GM12892 (cell line): ENCODE data around the gene IQCC.

ENCODE experiments used
- DNase-seq: peaks from one replicate; pipeline ENCODE4 v3.0.0; 2011; ENCODE audit not compliant: insufficient read length
- FAIRE-seq: peaks from 2 replicates; lab custom pipeline; 2011; peaks lifted over from hg19 to GRCh38; lab: Jason Lieb, UNC
- POLR2A ChIP-seq: IDR thresholded peaks from 2 replicates; pipeline ENCODE4 v1.6.1; 2011; ENCODE audit warnings: low read depth, low read length, control low read depth
- POLR2AphosphoS5 ChIP-seq: IDR thresholded peaks from 2 replicates; pipeline ENCODE4 v1.6.1; 2011; ENCODE audit warnings: low read depth, low read length, control low read depth
- TAF1 ChIP-seq: IDR thresholded peaks from 2 replicates; pipeline ENCODE4 v1.6.1; 2011; ENCODE audit warnings: low read depth, mild to moderate bottlenecking, control low read depth, low read length, borderline replicate concordance

Gene IQCC

DNA sequence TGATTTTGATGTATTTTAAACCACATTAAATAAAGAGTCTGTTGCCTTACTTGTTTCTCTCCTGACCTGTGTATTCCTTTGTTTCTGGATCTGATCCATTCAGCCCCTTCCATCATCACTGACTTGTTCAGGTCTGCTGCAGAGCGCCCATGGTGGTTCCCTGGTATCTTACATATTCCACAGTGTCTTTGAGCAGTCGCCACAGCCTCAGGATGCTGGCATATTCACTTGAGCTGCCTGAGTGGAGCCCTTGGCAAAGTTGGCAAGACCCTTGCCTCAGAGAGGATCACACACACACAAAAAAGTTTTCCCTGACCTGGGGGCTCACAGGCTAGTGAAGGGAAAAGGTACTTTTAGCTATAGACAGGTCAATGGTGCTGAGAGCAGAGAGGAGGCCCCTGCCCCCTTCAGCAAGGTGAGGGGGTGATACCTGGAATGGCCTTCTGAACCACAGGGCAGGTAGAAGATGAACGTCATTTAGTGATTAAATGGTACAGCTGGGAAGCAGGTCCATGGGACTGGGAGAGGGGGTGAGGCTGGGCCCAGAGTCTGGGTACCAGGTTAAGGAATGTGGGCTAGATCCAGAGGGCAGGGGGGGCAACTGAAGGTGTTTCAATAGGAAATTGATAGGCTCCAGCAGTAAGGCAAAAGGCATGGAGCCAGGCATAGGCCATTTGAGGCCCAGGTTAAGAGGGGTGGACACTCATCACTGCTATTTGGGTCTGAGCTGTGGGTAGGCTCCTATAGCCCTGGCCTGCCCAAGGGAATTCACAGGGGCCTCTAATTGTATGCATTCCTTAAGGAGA, 7.0 kb upstream of the IQCC start:
- FAIRE-seq: no peak
- no peak for DNase-seq
- TF ChIP-seq POLR2AphosphoS5 (no peak; the same call in none of the 2 replicates), POLR2A (peak; percentile 45)

DNA sequence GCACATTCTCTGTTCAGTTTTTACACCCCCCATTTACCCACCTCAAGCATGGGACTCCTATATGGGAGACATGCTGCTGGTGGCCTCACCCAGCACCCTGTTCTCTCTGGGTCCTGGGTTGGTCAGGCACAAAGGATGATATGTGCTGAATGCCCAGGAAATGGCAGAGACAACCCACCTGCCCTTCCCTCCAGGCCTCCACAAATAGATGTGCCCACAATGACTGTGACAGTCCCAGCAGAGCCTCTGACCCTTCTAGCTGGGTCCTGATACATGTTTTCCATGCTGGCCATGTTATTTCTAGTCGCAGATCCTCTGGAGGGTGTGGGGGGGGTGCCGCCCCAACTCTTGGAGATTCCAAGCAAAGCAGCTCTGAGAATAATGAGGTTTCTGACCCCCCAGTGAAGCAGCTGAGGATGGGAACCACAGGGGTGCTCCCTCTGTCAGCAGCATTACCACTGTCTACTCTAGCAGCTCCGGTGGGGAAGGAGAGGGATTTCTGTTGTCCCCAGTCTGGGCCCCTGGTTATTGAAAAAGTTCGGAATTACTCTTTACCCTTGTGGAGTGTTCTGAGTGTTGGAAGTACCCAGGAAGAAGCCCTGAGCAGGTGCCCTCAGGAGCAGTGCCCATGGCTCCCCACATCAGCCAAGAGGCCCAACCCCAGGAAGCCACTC, 6.3 kb upstream of the IQCC start:
- FAIRE-seq: no peak
- DNase-seq: no peak
- TF ChIP-seq POLR2AphosphoS5 (no peak; the same call in 1 of the 2 replicates), POLR2A (no peak; the same call in 1 of the 2 replicates), TAF1 (no peak)

DNA sequence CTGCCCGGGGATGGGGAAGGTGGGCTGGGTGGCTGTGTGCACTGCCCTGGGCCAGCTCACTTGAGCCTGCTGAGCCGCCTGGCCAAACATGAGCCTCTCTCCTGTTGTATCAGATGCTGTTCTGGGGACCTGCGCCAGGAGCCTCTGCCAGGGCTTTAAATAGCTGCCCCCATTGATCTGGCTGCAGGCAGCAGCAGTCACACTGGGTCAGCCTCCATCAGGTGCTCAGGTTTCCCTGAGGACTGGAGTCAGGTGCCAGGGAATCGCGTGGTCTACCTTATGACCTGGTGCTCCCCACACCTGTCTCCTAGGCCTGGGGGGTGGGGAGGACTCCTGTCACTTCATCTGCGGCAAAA, 5.8 kb upstream of the IQCC start:
- DNase-seq (no peak), FAIRE-seq (peak; percentile 40)
- TF ChIP-seq POLR2A (no peak), TAF1 (no peak), POLR2AphosphoS5 (no peak)

DNA sequence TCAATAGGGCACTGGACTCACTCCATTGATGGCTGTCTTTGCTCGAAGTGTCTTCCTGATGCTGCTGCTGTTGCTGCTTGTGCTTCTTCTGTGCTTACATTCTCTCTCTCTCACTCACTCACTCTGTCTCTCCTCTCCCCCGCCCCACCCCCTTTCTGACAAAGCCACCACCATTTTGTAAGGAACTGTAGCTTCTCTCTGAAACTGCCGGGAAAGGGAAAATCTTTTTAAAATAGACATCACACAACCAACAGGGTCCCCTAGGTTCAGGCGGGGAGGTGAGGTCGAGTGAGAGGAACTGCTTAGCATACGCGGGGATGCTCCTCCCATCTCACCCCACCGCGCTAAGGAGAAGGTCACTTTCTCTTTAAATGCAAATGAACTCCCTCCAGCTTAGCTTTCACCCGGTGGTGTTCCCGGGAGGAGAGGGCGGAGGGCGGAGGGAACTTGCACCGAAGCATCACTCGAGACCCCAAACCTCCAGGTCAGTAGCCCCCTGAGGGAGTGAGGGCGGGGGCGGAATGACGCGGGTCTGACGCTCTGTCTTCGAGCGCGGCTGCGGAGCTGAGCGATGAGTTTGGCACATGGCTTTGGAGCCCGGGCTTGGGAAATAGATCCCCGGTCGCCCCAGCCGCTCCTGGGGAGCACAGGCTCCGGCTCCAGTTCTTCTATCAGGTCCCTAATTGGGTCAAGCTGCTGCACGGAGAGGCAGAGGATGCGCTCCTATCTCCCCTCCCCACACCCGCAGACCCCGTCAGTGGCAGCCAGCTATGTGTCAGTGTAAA, 5.1 kb upstream of the IQCC start, which contains the start of gene CCDC28B:
Gene CCDC28B (plus strand): TSS at position 370 of the 785 bp plus-strand sequence. CDS start 1,341 bp downstream, outside the sequence.
- FAIRE-seq (peak; percentile 92), DNase-seq (peak; percentile 69)

DNA sequence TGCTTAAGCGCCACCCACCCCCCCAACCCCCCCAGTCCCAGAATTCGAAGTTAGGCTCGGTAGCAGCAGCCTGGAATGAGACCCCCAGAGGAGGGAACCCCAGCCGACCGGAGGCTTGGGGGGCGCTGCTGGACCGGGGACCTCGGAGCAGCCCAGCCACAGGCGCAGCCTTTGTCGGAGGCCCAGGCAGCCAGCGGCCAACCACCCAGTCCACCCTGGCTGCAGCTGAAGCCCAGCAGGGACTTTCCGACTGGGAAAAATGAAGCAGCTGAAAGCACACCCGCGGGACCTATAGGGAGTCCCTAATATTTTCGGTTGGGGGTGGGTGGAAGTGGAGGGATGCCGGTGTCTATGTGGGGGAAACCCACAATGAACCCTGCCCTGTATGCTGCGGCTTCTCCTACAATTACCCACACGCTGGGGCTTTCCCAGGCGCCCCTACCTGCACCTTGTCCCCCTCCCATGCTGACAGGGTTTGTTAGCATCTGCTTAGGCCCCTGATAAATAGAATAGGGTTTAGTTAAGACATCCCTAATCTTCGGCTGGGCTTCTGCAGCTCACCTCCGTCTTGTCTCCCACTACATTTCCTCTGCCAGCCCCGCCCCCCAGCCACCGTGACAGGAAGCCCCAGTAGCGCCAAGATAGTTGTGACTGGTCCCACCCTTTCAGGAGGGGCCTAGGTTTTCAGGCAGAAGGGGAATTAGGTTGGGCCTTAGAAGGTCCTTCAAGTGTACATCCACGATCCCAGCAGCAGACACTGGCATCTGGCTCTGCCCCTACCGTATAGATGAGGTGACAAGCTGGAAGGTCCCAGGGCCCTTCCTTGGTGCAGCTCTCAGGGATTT, 4.2 kb upstream of the IQCC start:
- TF ChIP-seq POLR2AphosphoS5 (no peak), POLR2A (peak; percentile 63; the same call in 1 of the 2 replicates)
- DNase-seq (peak; percentile 69), FAIRE-seq (peak; percentile 90)

More for the DNA sequence above, 5.1 kb upstream of the IQCC start, which contains the start of gene CCDC28B:
- no peak for TF ChIP-seq POLR2A
- TF ChIP-seq TAF1: no peak
- 0 out of 2 replicates have a peak, but pooled peaks have one; percentile 27 for TF ChIP-seq POLR2AphosphoS5

DNA sequence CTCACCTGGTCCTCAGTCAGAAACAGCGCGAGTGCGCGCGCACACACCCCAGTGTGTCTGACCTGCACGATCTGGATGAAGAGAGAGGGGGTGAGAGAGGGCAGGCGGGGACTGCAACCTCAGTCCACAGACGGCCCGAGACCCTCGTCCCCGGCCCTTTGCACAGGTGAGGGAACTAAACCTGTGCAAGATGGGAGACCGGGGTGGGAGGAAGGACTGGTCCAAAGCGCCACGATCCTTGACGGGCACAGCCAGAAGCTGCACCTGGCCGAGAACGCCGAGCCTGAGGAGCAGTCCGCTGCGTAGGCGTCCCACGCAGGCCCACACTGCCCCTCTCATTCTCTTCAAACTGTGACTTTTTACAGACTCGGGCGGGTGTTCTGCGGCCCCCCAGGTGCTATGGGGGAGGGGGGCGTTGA, 519 bp upstream of the IQCC start:
- no peak for FAIRE-seq
- TF ChIP-seq TAF1 (no peak), POLR2AphosphoS5 (no peak), POLR2A (no peak)
- DNase-seq: no peak

DNA sequence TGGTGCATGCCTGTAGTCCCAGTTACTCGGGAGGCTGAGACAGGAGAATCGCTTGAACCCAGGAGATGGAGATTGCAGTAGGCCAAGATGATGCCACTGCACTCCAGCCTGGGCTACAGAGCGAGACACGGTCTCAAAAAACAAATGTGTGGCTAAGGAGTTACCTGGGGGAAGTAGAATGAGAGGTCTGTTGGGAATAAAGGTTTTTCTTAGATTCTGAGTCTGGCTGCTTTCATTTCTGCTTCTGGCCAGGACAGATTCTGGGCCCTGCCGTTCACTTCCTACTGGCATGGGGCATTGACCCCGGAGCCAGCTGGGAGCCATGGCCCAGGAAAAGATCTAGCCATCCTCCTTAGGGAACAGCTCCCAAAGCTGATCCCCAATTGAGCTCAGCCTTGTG, 3.0 kb downstream of the IQCC start:
- FAIRE-seq: no peak
- DNase-seq: no peak
- no peak for TF ChIP-seq POLR2A
- TF ChIP-seq TAF1: no peak
- TF ChIP-seq POLR2AphosphoS5: no peak

DNA sequence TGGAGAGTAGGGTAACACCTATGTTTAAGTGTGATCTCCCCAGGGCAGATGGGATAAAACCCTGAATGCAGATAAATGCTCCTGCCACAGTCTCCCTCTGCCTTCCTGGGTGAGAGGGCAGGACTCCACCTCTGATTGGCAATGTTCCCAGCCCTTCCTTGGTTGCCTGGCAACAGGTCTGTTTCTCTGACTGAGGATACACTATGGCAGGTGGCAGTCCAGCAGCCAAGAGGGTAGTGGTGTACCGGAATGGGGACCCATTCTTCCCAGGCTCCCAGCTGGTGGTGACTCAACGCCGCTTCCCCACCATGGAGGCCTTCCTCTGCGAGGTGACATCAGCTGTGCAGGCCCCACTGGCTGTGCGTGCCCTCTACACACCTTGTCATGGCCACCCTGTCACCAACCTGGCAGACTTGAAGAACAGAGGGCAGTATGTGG, 3.4 kb downstream of the IQCC start, which contains the start of gene DCDC2B:
Gene DCDC2B (plus strand): TSS at position 199 of the 438 bp plus-strand sequence. CDS start 5 bp downstream, at position 204.
- FAIRE-seq (no peak), DNase-seq (no peak)
- TF ChIP-seq TAF1 (no peak), POLR2A (no peak), POLR2AphosphoS5 (no peak)

DNA sequence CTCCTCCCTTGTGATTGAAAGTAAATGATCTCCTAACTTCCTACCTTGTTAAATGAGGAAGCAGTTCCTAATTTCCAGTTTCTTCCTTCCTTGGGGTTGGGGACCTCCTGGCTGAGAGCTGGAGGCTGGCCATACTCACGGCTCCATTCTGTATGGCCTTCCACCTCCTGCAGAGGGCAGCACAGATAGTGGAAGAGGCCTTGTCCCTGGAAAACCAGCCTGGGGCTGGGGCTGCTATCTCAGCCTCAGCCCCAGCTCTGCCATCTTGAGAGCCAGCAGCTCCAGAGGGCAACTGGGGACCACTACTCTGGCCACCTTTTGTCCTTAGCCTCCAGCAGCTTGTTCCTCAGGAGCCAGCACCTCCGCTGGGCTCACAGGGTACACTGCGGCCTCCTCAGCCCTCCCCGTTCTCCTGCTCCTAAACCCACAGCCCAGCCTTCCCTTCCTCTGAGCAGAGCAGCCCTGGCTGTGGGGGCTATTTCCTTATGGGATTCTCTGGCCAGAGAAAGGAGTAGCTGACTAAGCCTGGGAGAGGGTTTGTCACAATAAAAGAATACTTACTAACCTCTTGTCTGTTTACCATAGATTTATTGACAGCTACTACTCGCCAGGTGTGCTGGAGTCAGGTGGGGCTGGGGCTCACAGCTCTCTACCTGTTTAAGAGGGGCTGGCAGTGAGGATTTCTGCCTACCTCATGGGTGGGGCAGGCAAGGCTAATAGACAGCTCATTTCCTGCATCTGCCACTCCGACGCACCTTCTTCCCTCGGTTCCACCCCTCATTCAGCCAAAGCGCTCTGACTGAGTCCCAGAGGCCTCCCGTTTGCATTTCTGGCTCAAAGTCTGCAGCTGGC, 10.4 kb downstream of the IQCC start:
- TF ChIP-seq POLR2A (no peak), TAF1 (no peak), POLR2AphosphoS5 (no peak)
- DNase-seq (peak; percentile 59), FAIRE-seq (peak; percentile 91)

DNA sequence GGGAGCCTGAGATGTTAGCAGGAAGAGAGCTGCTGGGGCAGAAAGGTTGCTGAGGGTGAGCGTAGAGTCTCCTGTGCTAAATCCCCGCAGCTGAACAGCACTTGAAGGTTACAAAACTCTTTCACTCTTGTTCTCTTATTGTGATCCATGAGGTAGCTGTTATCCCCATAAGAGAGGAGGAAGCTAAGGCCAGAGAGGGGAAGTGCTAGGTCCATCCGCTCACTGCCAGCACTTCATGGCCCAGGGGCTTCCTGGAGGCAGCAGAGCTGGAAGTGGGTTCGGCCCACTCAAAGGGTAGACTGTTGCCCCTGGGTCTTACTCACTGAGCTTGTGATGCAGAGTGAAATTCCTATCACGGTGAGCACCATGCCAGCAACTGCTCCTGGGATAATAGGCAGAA, 11.1 kb downstream of the IQCC start:
- DNase-seq (no peak), FAIRE-seq (no peak)
- TF ChIP-seq TAF1 (no peak), POLR2AphosphoS5 (no peak), POLR2A (no peak)
